Prostate gland (tissue), 2 donors: ENCODE data around the gene ULK3.

Source experiments
- POLR2A ChIP-seq: fragments of 450-650 bp; IDR thresholded peaks from one replicate; pipeline ENCODE4 v1.6.1; 2016; ENCODE audit warnings: antibody characterized with exemption, mild to moderate bottlenecking
- POLR2AphosphoS5 ChIP-seq: sonication (generic); formaldehyde crosslinking; IDR thresholded peaks from one replicate; pipeline ENCODE4 v1.6.1; 2017; ENCODE audit warnings: antibody characterized with exemption
- TF ChIP-seq, protein P1 (sequence below), 4 experiments: fragments of 200-600 bp in 2 of 4; fragments of 450-650 bp in 2 of 4; sonication (generic) in 2 of 4; IDR thresholded peaks; 1 replicate in 3 of 4; 2 replicates in 1 of 4; pipeline ENCODE4 v1.5.1; 2016 to 2019; ENCODE audit warnings: antibody characterized with exemption in 4 of 4, mild to moderate bottlenecking in 2 of 4, moderate library complexity in 2 of 4

DNA sequence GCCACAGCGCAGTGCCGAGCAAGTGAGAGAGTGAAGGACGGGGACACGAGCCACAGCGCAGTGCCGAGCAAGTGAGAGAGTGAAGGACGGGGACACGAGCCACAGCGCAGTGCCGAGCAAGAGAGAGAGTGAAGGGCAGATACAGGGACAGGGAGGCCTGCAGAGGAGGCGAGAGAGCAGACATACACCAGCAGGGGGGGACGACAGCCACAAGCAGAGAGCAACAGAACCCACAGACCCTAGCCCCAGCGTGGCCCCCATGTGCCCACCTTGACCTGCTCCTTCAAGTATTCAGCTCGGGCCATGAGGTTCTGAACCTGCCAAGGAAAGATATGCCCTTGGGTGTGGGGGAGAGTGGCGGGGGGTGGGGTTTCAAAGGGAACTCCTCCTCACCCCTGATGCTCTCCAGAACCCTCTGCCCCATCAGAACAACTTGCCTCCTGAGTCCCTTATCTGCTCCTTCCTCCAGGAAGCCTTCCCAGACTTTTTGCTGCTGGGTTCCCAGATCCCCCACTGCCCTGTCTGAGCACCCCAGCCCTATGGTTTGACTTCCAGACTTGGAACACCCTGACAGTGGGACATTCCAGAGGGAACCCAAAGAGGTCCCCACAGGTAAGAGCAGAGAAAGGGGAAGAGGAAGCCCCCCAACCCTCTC, 5.3 kb downstream of the ULK3 start:
- TF ChIP-seq, protein P1, sequence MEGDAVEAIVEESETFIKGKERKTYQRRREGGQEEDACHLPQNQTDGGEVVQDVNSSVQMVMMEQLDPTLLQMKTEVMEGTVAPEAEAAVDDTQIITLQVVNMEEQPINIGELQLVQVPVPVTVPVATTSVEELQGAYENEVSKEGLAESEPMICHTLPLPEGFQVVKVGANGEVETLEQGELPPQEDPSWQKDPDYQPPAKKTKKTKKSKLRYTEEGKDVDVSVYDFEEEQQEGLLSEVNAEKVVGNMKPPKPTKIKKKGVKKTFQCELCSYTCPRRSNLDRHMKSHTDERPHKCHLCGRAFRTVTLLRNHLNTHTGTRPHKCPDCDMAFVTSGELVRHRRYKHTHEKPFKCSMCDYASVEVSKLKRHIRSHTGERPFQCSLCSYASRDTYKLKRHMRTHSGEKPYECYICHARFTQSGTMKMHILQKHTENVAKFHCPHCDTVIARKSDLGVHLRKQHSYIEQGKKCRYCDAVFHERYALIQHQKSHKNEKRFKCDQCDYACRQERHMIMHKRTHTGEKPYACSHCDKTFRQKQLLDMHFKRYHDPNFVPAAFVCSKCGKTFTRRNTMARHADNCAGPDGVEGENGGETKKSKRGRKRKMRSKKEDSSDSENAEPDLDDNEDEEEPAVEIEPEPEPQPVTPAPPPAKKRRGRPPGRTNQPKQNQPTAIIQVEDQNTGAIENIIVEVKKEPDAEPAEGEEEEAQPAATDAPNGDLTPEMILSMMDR (IDR thresholded peaks at IDR 0.05), result no peak
- TF ChIP-seq POLR2AphosphoS5 (no peak), POLR2A (no peak)
